ENCODE measurements around the gene INS.

- TF ChIP-seq CTCF (IDR thresholded peaks at IDR 0.05): no peak
- TF ChIP-seq POLR2AphosphoS5 (IDR thresholded peaks at IDR 0.05): no peak
- TF ChIP-seq POLR2A (IDR thresholded peaks at IDR 0.05): no peak
- TF ChIP-seq EP300 (IDR thresholded peaks at IDR 0.05; ENCODE audit: low read depth): no peak
Measured at GRCh38 chr11:2201542-2201941, 40.5 kb upstream of the INS start.

Measured in transverse colon (tissue), 4 donors.